Measurements from ENCODE around the gene CDPF1. TPM values are rescaled to one million over a fixed set of nuclear protein-coding genes. Genes with fewer than 3 reads are reported as not detected.

Gene CDPF1
- polyA plus RNA-seq, 1 donor (not counting 4 experiments of a cell fraction or from before 2014, with no cell fraction given), result 5.9 TPM

DNA sequence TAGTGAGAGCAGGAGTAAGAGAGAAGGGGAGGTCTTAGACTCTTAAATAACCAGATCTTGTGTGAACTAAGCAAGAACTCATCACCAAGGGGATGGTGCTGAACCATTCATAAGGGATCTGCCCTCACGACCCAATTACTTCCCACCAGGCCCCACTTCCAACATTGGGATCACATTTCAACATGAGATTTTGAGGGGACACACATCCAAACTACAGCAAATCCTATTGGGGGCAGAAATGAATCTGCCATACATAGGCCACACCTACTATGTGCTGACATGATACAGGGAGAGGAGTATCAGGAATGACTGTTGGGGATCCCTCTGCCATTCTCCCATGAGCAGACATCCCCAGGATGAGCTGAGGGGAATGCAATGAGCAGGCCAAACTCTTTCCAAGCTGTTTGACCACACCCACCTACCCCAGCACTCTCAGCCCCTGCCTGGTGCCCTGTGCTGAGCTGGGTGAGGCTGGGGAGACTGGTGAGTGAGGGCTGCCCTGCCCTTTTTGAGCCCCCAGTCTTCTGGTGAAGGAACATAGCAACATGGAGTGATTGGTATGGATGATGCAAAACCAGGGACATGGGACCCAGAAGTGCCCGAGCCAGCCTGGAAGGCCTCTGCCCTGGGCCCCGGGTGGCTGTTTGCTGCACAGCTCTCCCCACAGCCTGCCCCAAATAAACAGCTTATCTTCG lies 45.3 kb upstream of the CDPF1 start:
- TF ChIP-seq CTCF (optimal IDR thresholded peaks at IDR 0.05 in 1 of 3, IDR thresholded peaks at IDR 0.05 in 1 of 3, conservative IDR thresholded peaks at IDR 0.05 in 1 of 3; ENCODE audit: extremely low read depth in 1 of 3, insufficient read depth in 2 of 3, low read length in 3 of 3) (no peak), EZH2 (IDR thresholded peaks at IDR 0.05; ENCODE audit: low read length) (no peak)
- H3K9ac ChIP-seq (ENCODE audit: control insufficient read depth, extremely low read depth, insufficient read depth, low read length), result no peak overlapping the region

DNA sequence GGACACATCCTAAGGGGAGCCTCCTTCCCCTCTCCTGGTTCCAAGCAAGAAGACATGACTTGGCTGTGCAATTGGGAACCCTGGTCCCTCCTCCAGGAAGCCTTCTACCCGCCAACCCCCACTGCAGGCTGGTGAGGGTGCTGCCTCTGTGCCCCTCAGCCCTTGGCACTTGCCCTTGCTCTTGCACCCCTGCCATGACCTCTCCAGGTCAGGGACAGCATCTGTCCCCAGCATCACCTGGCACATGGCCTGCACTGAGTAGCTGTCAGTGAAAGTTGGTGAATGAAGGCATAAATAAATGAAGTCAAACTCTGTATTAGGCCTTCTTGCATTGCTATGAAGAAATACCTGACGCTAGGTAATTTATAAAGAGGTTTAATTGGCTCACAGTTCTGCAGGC lies 44.7 kb upstream of the CDPF1 start:
- DNase-seq (ENCODE audit: low read depth, low spot score) (no peak), FAIRE-seq (no peak)
- Histone ChIP-seq H3K36me3 (ENCODE audit: control insufficient read depth in 2 of 2, extremely low read depth in 1 of 2, insufficient read depth in 2 of 2, low read length in 2 of 2) (peaks cover 8 to 13% of the 10 kb centered on the region in 2 experiments), H3K4me1 (ENCODE audit: control insufficient read depth, extremely low read depth, insufficient read depth, low read length) (peaks cover 14% of the 10 kb centered on the region), H4K20me1 (ENCODE audit: control insufficient read depth, extremely low read depth, insufficient read depth, low read length) (no peaks in the 10 kb centered on the region), H3K9me1 (ENCODE audit: control insufficient read depth, extremely low read depth, insufficient read depth, low read length) (no peaks in the 10 kb centered on the region), H3K27me3 (ENCODE audit: control insufficient read depth, extremely low read depth, insufficient read depth, low read length) (peaks cover 4% of the 10 kb centered on the region), H3K4me2 (ENCODE audit: control insufficient read depth, extremely low read depth, insufficient read depth, low read depth, low read length) (no peak overlapping the region), H3K27ac (ENCODE audit: control insufficient read depth, insufficient read depth, low read length) (no peak overlapping the region), H3K9ac (ENCODE audit: control insufficient read depth, extremely low read depth, insufficient read depth, low read length) (no peak overlapping the region), H2AFZ (ENCODE audit: control insufficient read depth, low read length) (no peak overlapping the region), H3K9me3 (ENCODE audit: control insufficient read depth, low read depth, low read length) (no peaks in the 10 kb centered on the region), H3K79me2 (ENCODE audit: control insufficient read depth, insufficient read depth, low read length) (peaks cover 17% of the 10 kb centered on the region), H3K4me3 (ENCODE audit: control insufficient read depth in 2 of 3, extremely low read depth in 1 of 3, insufficient read depth in 2 of 3, low read depth in 1 of 3, low read length in 3 of 3) (no peak overlapping the region)
- dilution Hi-C loops (cut with MboI; ENCODE audit: extremely low pct_ligation_motif_present, low sequenced_read_pairs), result no loop called here
- TF ChIP-seq EZH2 (IDR thresholded peaks at IDR 0.05; ENCODE audit: low read length) (no peak), CTCF (optimal IDR thresholded peaks at IDR 0.05 in 1 of 3, IDR thresholded peaks at IDR 0.05 in 1 of 3, conservative IDR thresholded peaks at IDR 0.05 in 1 of 3; ENCODE audit: extremely low read depth in 1 of 3, insufficient read depth in 2 of 3, low read length in 3 of 3) (no peak)

More for the DNA sequence above, 45.3 kb upstream of the CDPF1 start:
- Histone ChIP-seq H3K27me3 (ENCODE audit: control insufficient read depth, extremely low read depth, insufficient read depth, low read length) (peaks cover 1% of the 10 kb centered on the region), H3K4me2 (ENCODE audit: control insufficient read depth, extremely low read depth, insufficient read depth, low read depth, low read length) (peak overlapping the region; percentile 98), H3K4me1 (ENCODE audit: control insufficient read depth, extremely low read depth, insufficient read depth, low read length) (peaks cover 13% of the 10 kb centered on the region), H3K27ac (ENCODE audit: control insufficient read depth, insufficient read depth, low read length) (no peak overlapping the region), H3K79me2 (ENCODE audit: control insufficient read depth, insufficient read depth, low read length) (peaks cover 19% of the 10 kb centered on the region), H3K36me3 (ENCODE audit: control insufficient read depth in 2 of 2, extremely low read depth in 1 of 2, insufficient read depth in 2 of 2, low read length in 2 of 2) (peaks cover 8 to 17% of the 10 kb centered on the region in 2 experiments), H2AFZ (ENCODE audit: control insufficient read depth, low read length) (no peak overlapping the region), H4K20me1 (ENCODE audit: control insufficient read depth, extremely low read depth, insufficient read depth, low read length) (no peaks in the 10 kb centered on the region), H3K9me1 (ENCODE audit: control insufficient read depth, extremely low read depth, insufficient read depth, low read length) (no peaks in the 10 kb centered on the region), H3K9me3 (ENCODE audit: control insufficient read depth, low read depth, low read length) (no peaks in the 10 kb centered on the region), H3K4me3 (ENCODE audit: control insufficient read depth in 2 of 3, extremely low read depth in 1 of 3, insufficient read depth in 2 of 3, low read depth in 1 of 3, low read length in 3 of 3) (peak overlapping the region in 1 of 3 experiments; percentile 91)
- FAIRE-seq (no peak), DNase-seq (ENCODE audit: low read depth, low spot score) (no peak)
- dilution Hi-C loops (cut with MboI; ENCODE audit: extremely low pct_ligation_motif_present, low sequenced_read_pairs), result no loop called here

All from keratinocyte (primary cell).